Measurements from ENCODE around the gene EFL1.
"Not testable (repeated sequence)": the region's sequence is repeated elsewhere in the genome, so short reads cannot be mapped to it uniquely, and the experiment has no call there.

Gene EFL1

DNA sequence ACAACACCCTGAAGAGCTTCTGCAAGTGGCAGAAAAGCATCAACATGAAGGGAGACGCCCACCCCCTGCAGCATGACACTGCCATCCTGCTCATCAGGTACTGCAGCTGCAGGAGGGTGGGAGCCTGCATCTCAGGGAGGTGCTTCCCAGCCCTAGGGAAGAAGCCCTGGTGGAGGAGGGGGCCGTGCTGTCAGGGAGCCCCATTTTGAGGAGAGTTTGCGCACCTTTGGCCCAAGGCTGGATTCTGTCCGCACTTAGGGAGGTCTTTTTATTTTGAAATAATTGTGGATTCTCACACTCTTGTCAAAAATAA, 42.2 kb upstream of the EFL1 start:
- Mint-ChIP-seq H3K27me3 (ENCODE audit: low read depth) (peaks cover 14% of the 10 kb centered on the region), H3K9me3 (no peaks in the 10 kb centered on the region), H3K4me1 (no peaks in the 10 kb centered on the region), H3K27ac (no peak overlapping the region), H3K4me3 (no peak overlapping the region), H3K36me3 (ENCODE audit: low read depth) (no peaks in the 10 kb centered on the region)
- TF ChIP-seq, protein P1, sequence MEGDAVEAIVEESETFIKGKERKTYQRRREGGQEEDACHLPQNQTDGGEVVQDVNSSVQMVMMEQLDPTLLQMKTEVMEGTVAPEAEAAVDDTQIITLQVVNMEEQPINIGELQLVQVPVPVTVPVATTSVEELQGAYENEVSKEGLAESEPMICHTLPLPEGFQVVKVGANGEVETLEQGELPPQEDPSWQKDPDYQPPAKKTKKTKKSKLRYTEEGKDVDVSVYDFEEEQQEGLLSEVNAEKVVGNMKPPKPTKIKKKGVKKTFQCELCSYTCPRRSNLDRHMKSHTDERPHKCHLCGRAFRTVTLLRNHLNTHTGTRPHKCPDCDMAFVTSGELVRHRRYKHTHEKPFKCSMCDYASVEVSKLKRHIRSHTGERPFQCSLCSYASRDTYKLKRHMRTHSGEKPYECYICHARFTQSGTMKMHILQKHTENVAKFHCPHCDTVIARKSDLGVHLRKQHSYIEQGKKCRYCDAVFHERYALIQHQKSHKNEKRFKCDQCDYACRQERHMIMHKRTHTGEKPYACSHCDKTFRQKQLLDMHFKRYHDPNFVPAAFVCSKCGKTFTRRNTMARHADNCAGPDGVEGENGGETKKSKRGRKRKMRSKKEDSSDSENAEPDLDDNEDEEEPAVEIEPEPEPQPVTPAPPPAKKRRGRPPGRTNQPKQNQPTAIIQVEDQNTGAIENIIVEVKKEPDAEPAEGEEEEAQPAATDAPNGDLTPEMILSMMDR (IDR thresholded peaks at IDR 0.05; ENCODE audit: unreplicated experiment in 3 of 3), result no peak

DNA sequence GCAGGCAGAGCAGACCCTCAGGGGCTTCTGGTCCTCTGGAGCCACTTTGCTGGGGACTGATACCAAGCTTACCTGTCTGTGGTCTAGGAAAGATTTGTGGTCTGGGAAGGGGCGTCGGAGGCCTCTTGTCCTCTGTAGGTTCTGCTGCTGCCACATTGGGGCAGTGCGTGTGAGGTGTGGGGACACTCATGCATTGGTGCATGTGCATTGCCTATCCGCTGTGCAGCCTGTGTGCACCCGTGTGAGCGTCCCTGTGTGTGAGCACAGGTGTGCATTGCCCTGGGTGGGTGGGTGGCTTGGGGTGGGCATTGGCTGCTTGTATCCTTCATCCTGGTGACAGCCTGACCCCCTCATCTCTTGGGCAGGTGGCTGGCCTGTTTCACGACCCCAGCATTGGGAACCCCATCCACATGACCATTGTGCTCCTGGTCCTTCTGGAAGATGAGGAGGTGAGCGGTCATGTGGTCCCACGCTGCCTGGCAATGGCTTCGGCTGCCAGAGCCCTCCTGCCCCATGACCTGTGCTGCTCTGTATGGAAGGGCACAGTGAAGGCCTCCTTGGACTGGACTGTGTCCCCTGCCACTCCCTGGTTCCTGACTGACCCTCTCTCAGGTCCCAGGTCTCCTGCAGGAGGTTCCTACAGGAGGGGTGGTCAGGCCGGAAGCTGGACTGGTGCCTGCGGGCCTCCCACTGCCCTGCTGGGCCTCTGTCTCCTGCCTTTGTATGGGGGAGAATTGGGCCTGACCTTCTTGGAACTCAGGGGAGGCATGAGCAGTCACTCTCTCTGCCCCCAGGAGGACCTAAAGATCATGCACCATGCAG, 41.6 kb upstream of the EFL1 start:
- no peak overlapping the region for H3K4me3 Mint-ChIP-seq
- H3K4me1 Mint-ChIP-seq, result no peaks in the 10 kb centered on the region
- H3K36me3 Mint-ChIP-seq (ENCODE audit: low read depth), result no peaks in the 10 kb centered on the region
- H3K27ac Mint-ChIP-seq, result no peak overlapping the region
- TF ChIP-seq, protein P1 (IDR thresholded peaks at IDR 0.05; ENCODE audit: unreplicated experiment in 3 of 3), result no peak
- H3K27me3 Mint-ChIP-seq (ENCODE audit: low read depth), result peaks cover 14% of the 10 kb centered on the region
- no peaks in the 10 kb centered on the region for H3K9me3 Mint-ChIP-seq

DNA sequence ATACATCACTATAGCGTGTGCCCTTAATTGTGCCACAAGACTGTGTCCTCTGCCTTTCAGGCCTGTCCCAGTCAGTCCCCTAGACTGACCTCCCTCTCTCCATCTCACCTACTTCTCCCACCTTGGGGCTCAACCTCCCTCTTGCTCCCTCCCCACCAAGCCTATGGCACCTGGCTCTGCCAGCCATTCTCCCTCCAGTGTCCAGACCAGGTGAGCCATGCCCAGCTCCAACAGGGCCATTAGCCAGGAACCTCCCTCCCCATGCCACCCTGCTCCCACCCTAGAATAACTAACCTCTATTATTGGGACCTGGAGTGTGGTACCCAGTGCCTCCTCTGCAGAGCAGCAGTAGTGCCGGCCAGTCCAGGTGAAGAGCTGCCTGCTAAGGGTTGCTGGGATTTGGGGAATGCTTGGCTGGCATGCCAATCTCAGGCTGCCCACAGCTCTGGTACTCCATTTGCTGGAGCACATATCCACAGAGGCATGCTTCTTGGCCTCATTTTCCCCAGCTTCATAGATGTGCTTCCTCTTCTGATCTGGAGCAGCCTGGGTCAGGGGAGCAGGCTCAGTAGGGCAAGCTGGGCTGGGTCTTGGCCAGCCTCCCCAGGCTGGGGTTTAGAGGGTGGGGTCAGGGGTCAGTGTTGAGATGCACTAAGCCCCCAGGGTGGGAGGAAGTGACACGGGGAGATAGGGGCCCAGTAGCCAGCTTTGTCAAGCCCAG, 38.9 kb upstream of the EFL1 start:
- no peak overlapping the region for H3K27ac Mint-ChIP-seq

DNA sequence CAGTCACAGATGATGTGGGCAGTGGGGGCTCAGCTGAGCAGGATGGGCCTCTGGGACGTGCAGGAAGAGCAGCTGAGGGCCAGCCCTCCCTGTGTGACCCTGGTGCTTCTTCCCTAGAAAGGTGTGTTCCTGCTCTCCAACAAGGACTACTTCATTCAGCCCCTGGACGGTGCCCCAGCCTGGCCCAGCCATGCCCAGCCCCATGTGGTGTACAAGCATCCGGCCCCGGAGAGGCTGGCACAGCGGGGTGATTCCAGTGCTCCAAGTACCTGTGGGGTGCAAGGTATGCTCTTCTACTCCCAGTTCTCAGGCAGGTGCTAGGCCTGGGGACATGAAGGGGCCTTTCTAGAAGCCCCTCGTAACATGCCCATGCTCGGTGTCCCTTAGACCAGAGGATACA, 38.3 kb upstream of the EFL1 start:
- Mint-ChIP-seq H3K27me3 (ENCODE audit: low read depth) (peaks cover 10% of the 10 kb centered on the region), H3K36me3 (ENCODE audit: low read depth) (no peaks in the 10 kb centered on the region), H3K4me3 (no peak overlapping the region), H3K27ac (no peak overlapping the region), H3K4me1 (no peaks in the 10 kb centered on the region), H3K9me3 (no peaks in the 10 kb centered on the region)
- TF ChIP-seq, protein P1 (IDR thresholded peaks at IDR 0.05; ENCODE audit: unreplicated experiment in 3 of 3), result no peak

More for the DNA sequence above, 38.9 kb upstream of the EFL1 start:
- no peak overlapping the region for H3K4me3 Mint-ChIP-seq
- no peaks in the 10 kb centered on the region for H3K36me3 Mint-ChIP-seq (ENCODE audit: low read depth)
- peaks cover 10% of the 10 kb centered on the region for H3K27me3 Mint-ChIP-seq (ENCODE audit: low read depth)
- TF ChIP-seq, protein P1 (IDR thresholded peaks at IDR 0.05; ENCODE audit: unreplicated experiment in 3 of 3), result no peak
- no peaks in the 10 kb centered on the region for H3K9me3 Mint-ChIP-seq
- H3K4me1 Mint-ChIP-seq, result no peaks in the 10 kb centered on the region

DNA sequence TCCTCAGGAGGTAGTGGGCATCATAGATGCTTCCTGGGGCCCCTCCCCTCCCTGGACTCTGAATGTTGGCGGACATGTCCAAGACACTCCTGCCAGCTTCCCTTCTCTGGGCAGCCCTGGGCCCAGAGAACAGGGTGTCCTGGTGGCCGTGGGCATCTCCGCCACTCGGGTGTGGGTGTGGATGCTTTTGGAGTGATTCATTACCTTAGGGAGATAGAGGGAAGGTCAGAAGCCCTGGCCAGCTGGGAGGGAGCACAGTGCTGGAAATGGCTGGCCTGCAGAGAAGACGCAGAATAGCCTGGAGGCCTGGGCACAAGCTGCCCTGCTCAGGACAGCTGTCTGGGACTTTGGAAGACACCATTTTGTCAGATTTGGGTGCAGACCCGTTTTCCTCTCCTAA, 37.8 kb upstream of the EFL1 start:
- H3K36me3 Mint-ChIP-seq (ENCODE audit: low read depth); H3K4me3 Mint-ChIP-seq; H3K9me3 Mint-ChIP-seq; H3K4me1 Mint-ChIP-seq; H3K27ac Mint-ChIP-seq: not testable (repeated sequence)
- H3K27me3 Mint-ChIP-seq (ENCODE audit: low read depth), result peaks cover 10% of the 10 kb centered on the region

DNA sequence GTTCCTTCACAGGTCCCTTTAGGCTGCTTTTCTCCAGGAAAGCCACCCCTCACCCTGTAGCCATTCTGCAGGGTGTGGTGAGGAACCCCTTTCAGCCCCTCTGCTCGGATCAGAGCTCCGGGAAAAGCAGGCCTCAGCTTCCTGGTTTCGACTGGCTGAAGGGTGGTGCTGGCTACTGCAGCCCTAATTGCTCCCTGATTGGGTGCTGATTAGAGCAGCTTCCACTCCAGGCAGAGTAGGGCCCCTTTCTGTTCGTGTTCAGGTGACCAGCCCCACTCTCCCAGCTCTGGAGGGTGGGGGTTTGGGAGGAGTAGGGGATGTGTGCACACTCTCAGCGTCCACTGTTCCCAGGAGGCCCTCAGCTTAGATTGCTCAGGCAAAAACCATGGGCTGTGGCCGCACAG, 37.0 kb upstream of the EFL1 start:
- not testable (repeated sequence) for H3K9me3 Mint-ChIP-seq; H3K36me3 Mint-ChIP-seq (ENCODE audit: low read depth); H3K4me1 Mint-ChIP-seq; H3K4me3 Mint-ChIP-seq; H3K27ac Mint-ChIP-seq
- peaks cover 10% of the 10 kb centered on the region for H3K27me3 Mint-ChIP-seq (ENCODE audit: low read depth)

DNA sequence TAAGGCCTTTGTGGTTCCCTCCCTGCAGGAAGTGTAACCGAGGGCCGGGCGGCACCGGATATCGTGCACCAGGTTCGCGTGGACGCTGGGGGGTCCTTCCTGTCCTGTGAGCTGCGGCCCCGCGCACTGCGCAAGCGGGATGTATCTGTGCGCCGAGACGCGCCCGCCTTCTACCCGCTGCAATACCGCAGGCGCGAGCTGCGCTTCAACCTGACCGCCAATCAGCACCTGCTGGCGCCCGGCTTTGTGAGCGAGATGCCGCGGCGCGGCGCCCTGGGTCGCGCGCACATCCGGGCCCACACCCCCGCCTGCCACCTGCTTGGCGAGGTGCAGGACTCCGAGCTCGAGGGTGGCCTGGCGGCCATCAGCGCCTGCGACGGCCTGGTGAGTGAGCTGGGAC, 36.0 kb upstream of the EFL1 start:
- H3K27me3 Mint-ChIP-seq (ENCODE audit: low read depth), result peaks cover 14% of the 10 kb centered on the region
- no peaks in the 10 kb centered on the region for H3K9me3 Mint-ChIP-seq
- TF ChIP-seq, protein P1 (IDR thresholded peaks at IDR 0.05; ENCODE audit: unreplicated experiment in 3 of 3), result no peak
- H3K4me3 Mint-ChIP-seq, result no peak overlapping the region
- no peak overlapping the region for H3K27ac Mint-ChIP-seq
- H3K36me3 Mint-ChIP-seq (ENCODE audit: low read depth), result no peaks in the 10 kb centered on the region
- no peaks in the 10 kb centered on the region for H3K4me1 Mint-ChIP-seq

Measured in nephron (organoid).